Activated T-helper 1 cell treated with Interleukin-2 at 50 U/mL for 16 hours (primary cell): ENCODE data around the gene ORC2.
"Not testable (repeated sequence)": the region's sequence is repeated elsewhere in the genome, so short reads cannot be mapped to it uniquely, and the experiment has no call there.

Source experiments
- DNase-seq: peaks from one replicate; pipeline ENCODE4 v3.0.0-alpha.2; 2020; ENCODE audit warnings: low read depth

Gene ORC2

DNA sequence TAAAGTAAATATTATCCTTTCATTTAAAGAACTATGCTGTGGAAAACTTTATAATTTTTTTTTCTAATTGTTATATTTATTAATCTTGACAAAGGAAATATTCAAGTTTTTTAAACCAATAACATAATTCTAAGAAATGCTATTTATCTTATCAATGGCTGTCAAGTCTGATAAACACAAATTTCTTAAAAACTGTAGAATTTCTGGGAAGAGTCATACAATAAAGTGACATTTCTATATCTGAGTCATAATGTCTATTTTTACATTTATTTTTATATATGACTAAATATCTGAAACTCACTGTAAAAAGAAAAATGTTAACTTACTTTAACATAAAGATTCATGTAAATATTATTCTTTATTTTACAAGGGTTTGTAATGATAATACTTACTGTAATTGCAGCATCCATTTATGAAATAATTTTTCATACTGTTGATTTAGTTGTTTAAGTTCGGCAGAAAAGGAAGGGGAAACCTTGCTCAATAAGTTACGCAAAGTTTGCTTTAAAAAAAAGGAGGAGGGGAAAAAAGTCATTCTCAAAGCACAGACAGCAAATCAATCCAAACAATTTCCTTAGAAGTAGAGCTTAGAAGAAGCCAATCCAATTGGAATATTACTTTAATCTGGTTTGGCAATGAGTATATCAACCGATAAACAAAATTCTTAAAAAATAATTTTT, 32.4 kb downstream of the ORC2 start:
- DNase-seq: no peak

DNA sequence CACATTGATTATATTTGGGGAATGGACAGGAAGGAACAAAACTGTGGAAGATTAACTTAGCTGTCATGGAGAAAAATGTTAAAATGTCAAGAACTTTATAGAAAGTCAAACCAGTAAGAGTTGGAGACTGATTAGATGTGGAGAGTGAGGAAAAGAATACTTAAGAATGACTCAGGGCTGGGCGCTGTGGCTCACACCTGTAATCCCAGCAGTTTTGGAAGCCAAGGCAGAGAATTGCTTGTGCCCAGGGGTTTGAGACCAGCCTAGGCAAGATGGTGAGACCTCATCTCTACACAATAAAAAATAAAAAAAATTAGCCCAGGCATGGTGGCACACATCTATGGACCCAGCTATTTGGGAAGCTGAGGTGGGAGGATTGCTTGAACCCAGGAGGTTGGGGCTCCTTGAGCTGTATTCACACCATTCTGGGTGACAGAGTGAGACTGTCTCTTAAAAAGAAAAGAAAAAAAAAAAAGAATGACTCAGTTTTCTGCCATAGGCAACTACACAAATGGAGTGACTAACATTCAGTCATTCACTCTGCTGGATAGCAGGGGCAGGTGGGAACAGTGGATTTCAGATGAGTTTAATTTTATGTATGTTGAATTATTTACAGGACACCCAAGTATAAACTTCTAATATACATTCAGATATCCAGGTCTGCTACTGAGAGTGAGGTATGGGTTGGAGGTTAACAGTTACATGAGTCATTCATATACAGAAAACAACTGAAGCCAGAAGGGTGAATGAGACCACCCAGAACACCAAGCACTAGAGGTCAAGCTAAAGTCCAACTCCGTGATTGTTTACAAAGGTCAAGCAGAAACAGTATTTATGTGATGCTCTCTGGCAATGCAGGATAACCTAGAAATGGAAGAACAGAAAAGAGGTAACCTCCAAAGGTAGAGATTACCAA, 33.9 kb downstream of the ORC2 start:
- DNase-seq: no peak

DNA sequence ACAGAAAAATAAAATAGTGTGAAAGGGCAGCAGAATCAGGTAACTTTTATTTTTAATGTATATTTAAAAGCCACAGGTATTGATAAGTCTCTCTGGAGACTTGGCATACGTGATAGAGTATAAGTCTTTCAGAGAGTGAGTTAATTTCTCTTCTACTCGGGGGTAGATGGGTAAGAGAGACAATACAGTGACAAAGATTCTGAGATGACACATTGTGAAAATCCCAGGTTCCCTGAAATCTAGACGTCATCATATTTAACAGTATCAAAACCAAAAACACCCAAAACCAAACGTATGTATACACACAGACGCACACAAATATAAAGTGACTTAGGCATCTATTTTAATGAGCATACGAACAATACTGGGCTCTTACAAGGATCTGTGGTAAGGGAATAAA, 41.0 kb downstream of the ORC2 start:
- no peak for DNase-seq

- DNase-seq: no peak
These were observed 49.8 kb downstream of the ORC2 start for GRCh38 chr2:200913654-200914053.

GRCh38 chr2:200909958-200910357, 53.5 kb downstream of the ORC2 start:
- no peak for DNase-seq

DNA sequence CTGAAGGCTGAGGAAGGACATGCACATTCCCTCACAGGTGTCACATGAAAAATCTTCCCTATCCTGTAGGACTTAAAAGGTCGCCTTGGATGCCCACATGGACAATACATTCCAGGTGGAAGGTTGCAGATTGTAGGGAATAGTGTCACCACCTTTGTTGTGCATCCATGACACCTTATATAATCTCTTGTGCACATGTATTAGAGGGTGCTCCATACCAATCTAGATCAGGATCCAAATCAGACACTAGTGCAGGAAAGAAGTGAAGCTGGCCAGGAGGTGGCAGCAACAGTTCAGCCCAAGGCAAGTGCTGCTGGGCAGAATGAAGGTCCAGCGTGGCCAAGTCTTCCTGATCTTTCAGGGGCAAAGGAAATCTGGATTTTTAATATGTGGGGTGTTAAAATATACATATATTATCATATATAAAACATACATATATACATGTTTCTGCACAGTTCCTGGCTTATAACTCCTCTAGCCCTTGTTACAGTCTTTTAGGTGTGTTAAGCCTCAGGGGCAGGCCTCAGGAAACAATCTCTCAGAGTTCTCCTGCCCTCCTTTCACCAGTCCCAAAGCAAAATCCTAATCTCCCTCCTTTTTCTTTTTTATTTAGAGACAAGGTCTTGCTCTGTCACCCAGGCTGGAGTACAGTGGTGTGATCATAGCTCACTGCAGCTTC, 57.7 kb downstream of the ORC2 start:
- no peak for DNase-seq

- DNase-seq: peak; percentile 42
These were observed 61.9 kb downstream of the ORC2 start for GRCh38 chr2:200901459-200902072.

- DNase-seq: no peak
These were observed 64.0 kb downstream of the ORC2 start for GRCh38 chr2:200899482-200899881.

GRCh38 chr2:200888704-200889625, 74.5 kb downstream of the ORC2 start, which contains the start of the genes NIF3L1 and PPIL3:
Gene NIF3L1 (plus strand): TSS chr2:200889371. CDS start chr2:200891944, 2,573 bp downstream.
Gene PPIL3 (minus strand): TSS chr2:200889077. CDS start chr2:200887615, 1,462 bp downstream.
- DNase-seq: peak; percentile 93

GRCh38 chr2:200881715-200882249, 81.7 kb downstream of the ORC2 start:
- not testable (repeated sequence) for DNase-seq

DNA sequence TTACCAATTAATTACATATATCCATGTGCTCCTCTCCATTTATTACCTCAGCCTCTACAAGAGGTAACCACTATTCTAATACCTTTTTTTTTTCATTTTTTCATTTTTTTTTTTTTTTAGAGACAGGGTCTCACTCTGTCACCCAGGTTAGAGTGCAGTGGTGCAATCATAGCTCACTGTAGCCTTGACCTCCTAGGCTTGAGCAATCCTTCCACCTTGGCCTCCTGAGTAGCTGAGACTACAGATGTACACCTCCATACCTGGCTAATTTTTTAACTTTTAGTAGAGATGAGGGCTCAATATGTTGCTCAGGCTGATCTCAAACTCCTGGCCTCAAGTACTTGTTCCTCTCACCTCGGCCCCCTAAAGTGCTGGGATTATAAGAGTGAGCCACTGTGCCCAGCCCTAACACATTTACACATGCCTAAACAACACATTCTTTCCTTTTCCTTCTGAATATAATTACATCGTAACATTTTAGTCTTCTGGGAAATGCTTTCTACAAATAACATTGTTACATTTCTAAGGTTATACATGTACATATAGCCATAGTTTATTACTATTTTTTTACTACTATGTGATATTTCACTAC, 85.1 kb downstream of the ORC2 start:
- DNase-seq: no peak

DNA sequence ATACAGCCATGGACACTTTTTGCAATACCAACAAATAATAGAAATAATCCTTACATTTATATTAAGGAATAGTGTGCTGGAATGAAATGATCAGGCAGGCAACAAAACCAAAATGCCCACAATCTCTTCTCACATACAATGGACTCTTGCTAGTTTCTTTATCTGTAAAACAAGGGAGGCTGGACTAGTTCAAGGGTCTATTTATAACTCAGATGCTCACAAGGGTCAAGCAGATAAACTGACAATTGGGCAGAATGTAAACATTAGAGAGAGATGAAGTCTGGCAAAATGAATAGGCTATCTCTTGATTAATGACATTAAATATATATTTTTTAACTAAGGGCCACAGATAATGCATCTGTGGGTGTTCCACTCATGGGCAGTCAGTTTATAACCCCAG, 86.0 kb downstream of the ORC2 start:
- DNase-seq: no peak

DNA sequence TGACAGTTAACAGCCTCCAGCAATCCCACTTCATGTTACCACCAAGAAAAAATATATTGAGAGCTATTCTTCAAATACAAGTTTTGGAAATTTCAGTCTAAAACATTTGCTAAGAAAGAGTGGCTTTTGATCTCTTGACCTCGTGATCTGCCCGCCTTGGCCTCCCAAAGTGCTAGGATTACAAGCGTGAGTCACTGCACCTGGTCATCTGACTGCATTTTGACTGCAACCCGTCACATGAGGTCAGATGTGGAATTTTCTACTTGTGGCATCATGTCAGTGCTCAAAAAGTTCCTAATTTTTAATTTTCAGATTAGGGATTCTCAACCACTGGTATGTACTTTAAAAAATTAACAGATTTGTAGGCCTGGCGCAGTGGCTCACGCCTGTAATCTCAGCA, 89.9 kb downstream of the ORC2 start:
- no peak for DNase-seq

GRCh38 chr2:200871151-200871550, 92.3 kb downstream of the ORC2 start:
- no peak for DNase-seq

DNA sequence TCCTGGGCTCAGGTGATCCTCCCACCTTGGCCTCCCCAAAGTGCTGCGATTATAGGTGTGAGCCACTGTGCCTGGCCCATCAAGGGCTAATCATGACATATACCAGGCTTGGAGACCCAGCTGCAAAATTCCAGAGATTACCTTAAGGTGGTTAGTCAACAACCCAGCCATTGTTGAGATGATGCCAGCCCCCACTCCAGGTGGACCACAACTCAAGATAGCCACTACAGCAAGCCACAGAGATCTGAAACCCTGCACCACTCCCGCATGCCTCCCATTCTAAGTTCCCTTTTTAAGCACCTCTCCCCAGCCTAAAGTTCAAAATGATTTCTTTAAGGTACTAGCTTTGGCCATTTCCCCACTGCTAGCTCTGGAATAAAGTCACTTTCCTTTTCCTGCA, 94.4 kb downstream of the ORC2 start:
- DNase-seq: no peak

GRCh38 chr2:200864176-200865034, 99.1 kb downstream of the ORC2 start, which contains the start of gene CLK1:
Gene CLK1 (minus strand): TSS chr2:200864658. CDS start chr2:200861862, 2,796 bp downstream.
- peak; percentile 98 for DNase-seq

DNA sequence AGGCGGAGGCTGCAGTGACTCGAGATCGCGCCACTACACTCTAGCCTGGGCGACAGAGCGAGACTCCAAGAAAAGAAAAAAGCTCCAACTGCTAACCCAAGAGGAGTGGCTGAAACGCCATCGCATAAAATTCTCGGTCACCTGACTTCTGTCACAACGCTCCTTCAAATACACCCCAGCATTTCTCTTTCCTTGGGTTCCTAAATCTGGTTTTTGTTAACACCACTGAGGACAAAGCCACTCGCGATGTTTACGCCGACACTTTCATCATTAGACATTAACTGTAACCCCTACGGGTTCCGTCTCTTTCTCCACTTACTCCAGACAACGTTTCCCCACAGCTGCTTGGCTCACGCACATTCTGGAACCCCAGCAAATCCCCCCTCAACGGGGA, 99.7 kb downstream of the ORC2 start:
- no peak for DNase-seq

GRCh38 chr2:200862532-200863000, 100.9 kb downstream of the ORC2 start:
- peak; percentile 31 for DNase-seq

GRCh38 chr2:200861617-200862155, 101.8 kb downstream of the ORC2 start:
- DNase-seq: no peak
